HEK293 (cell line): Measurements from ENCODE around the gene TAC3.

ENCODE experiments used
- ATF2 ChIP-seq: fragments of 450-650 bp; formaldehyde crosslinking; IDR thresholded peaks from 2 replicates; pipeline ENCODE4 v1.5.1; 2016; ENCODE audit warnings: missing biosample characterization, missing genetic modification characterization, low read depth
- KLF16 ChIP-seq: fragments of 450-650 bp; formaldehyde crosslinking; IDR thresholded peaks from 2 replicates; pipeline ENCODE4 v1.5.1; 2017; ENCODE audit warnings: missing biosample characterization, missing genetic modification characterization
- REST ChIP-seq: fragments of 450-650 bp; formaldehyde crosslinking; IDR thresholded peaks from 2 replicates; pipeline ENCODE4 v1.5.1; 2016; ENCODE audit warnings: missing biosample characterization, missing genetic modification characterization
- ZNF138 ChIP-seq: fragments of 450-650 bp; formaldehyde crosslinking; IDR thresholded peaks from 2 replicates; pipeline ENCODE4 v1.5.1; 2016; ENCODE audit warnings: missing biosample characterization, missing genetic modification characterization, borderline replicate concordance
- ZNF169 ChIP-seq: fragments of 450-650 bp; formaldehyde crosslinking; IDR thresholded peaks from 2 replicates; pipeline ENCODE4 v1.5.1; 2016; ENCODE audit warnings: missing biosample characterization, missing genetic modification characterization
- ZNF248 ChIP-seq: fragments of 450-650 bp; formaldehyde crosslinking; IDR thresholded peaks from 2 replicates; pipeline ENCODE4 v1.5.1; 2017; ENCODE audit warnings: missing biosample characterization, missing genetic modification characterization
- ZNF423 ChIP-seq: fragments of 450-650 bp; formaldehyde crosslinking; IDR thresholded peaks from 2 replicates; pipeline ENCODE4 v1.5.1; 2016; ENCODE audit warnings: missing biosample characterization, missing genetic modification characterization
- TF ChIP-seq, protein P1 (sequence below): fragments of 450-650 bp; formaldehyde crosslinking; IDR thresholded peaks from 2 replicates; pipeline ENCODE4 v1.5.1; 2016; ENCODE audit warnings: missing biosample characterization, missing genetic modification characterization
- TF ChIP-seq, protein P2 (sequence below): fragments of 450-650 bp; formaldehyde crosslinking; IDR thresholded peaks from 2 replicates; pipeline ENCODE4 v1.5.1; 2017; ENCODE audit warnings: missing biosample characterization, missing genetic modification characterization

DNA sequence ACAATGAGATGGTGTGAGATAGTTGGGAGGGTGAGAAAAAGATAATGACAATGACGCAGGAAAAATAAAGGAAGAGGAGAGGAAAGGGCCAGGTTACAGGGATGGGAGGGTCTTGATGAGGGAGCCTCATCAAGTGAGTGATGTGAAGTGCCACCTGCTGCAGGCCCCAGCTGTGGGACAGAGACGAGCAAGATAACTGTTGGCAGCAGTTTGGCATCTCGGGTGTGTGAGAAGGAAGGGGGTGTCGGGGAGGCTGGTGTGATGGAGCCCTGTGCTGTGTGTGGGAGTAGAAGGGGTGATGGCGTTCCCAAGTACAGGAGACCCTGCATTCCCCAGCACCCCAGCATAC, 11.4 kb upstream of the TAC3 start:
- no peak for TF ChIP-seq REST (tag by site-specific recombination)
- TF ChIP-seq, protein P1, sequence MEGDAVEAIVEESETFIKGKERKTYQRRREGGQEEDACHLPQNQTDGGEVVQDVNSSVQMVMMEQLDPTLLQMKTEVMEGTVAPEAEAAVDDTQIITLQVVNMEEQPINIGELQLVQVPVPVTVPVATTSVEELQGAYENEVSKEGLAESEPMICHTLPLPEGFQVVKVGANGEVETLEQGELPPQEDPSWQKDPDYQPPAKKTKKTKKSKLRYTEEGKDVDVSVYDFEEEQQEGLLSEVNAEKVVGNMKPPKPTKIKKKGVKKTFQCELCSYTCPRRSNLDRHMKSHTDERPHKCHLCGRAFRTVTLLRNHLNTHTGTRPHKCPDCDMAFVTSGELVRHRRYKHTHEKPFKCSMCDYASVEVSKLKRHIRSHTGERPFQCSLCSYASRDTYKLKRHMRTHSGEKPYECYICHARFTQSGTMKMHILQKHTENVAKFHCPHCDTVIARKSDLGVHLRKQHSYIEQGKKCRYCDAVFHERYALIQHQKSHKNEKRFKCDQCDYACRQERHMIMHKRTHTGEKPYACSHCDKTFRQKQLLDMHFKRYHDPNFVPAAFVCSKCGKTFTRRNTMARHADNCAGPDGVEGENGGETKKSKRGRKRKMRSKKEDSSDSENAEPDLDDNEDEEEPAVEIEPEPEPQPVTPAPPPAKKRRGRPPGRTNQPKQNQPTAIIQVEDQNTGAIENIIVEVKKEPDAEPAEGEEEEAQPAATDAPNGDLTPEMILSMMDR (tag by site-specific recombination): no peak
- TF ChIP-seq, protein P2, sequence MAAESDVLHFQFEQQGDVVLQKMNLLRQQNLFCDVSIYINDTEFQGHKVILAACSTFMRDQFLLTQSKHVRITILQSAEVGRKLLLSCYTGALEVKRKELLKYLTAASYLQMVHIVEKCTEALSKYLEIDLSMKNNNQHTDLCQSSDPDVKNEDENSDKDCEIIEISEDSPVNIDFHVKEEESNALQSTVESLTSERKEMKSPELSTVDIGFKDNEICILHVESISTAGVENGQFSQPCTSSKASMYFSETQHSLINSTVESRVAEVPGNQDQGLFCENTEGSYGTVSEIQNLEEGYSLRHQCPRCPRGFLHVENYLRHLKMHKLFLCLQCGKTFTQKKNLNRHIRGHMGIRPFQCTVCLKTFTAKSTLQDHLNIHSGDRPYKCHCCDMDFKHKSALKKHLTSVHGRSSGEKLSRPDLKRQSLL (tag by site-specific recombination): no peak
- TF ChIP-seq ZNF138 (tag by site-specific recombination): no peak
- no peak for TF ChIP-seq ZNF423
- no peak for TF ChIP-seq ATF2 (tag by site-specific recombination)
- TF ChIP-seq KLF16 (tag by site-specific recombination): no peak
- no peak for TF ChIP-seq ZNF248 (tag by site-specific recombination)
- TF ChIP-seq ZNF169 (tag by site-specific recombination): no peak
